ENCODE results near the gene NPS. TPM values are rescaled to one million over a fixed set of nuclear protein-coding genes. Genes with fewer than 3 reads are reported as not detected.

The NPS gene
- total RNA-seq, 1 donor from 2014 or later = not detected

GRCh38 chr10:127524908-127525665 is 24.0 kb upstream of the NPS start:
- TF ChIP-seq CTCF (IDR thresholded peaks at IDR 0.05; ENCODE audit: borderline replicate concordance) = no peak
- no peak for DNase-seq
- H3K4me1 ChIP-seq = peaks cover 19% of the 10 kb centered on the region
- intact Hi-C loops (cut with micrococcal nuclease) = no loop called here
- H3K9me3 ChIP-seq (replicated peaks) = peaks cover 5% of the 10 kb centered on the region
- no peaks in the 10 kb centered on the region for H3K36me3 ChIP-seq
- no peak overlapping the region for H3K27ac ChIP-seq (replicated peaks)
- peaks cover 5% of the 10 kb centered on the region for H3K27me3 ChIP-seq (ENCODE audit: low read depth)
- H3K4me3 ChIP-seq = no peak overlapping the region

- Histone ChIP-seq H3K4me3 (no peak overlapping the region), H3K9me3 (replicated peaks) (no peaks in the 10 kb centered on the region), H3K27ac (replicated peaks) (no peak overlapping the region), H3K4me1 (peaks cover 19% of the 10 kb centered on the region), H3K27me3 (ENCODE audit: low read depth) (peaks cover 6% of the 10 kb centered on the region), H3K36me3 (no peaks in the 10 kb centered on the region)
- TF ChIP-seq CTCF (IDR thresholded peaks at IDR 0.05; ENCODE audit: borderline replicate concordance) = no peak
- intact Hi-C loops (cut with micrococcal nuclease) = no loop called here
- no peak for DNase-seq
These were observed 23.4 kb upstream of the NPS start for GRCh38 chr10:127525686-127526085.

GRCh38 chr10:127526161-127526560 is 22.9 kb upstream of the NPS start:
- no peaks in the 10 kb centered on the region for H3K9me3 ChIP-seq (replicated peaks)
- TF ChIP-seq CTCF (IDR thresholded peaks at IDR 0.05; ENCODE audit: borderline replicate concordance) = no peak
- H3K36me3 ChIP-seq = no peaks in the 10 kb centered on the region
- no peak overlapping the region for H3K4me3 ChIP-seq
- H3K4me1 ChIP-seq = peaks cover 19% of the 10 kb centered on the region
- H3K27me3 ChIP-seq (ENCODE audit: low read depth) = peaks cover 6% of the 10 kb centered on the region
- intact Hi-C loops (cut with micrococcal nuclease) = no loop called here
- DNase-seq = no peak
- no peak overlapping the region for H3K27ac ChIP-seq (replicated peaks)

- no peaks in the 10 kb centered on the region for H3K9me3 ChIP-seq (replicated peaks)
- H3K27ac ChIP-seq (replicated peaks) = peak overlapping the region; percentile 70
- intact Hi-C loops (cut with micrococcal nuclease) = no loop called here
- no peak for TF ChIP-seq CTCF (IDR thresholded peaks at IDR 0.05; ENCODE audit: borderline replicate concordance)
- H3K27me3 ChIP-seq (ENCODE audit: low read depth) = peaks cover 6% of the 10 kb centered on the region
- DNase-seq = no peak
- peaks cover 19% of the 10 kb centered on the region for H3K4me1 ChIP-seq
- H3K36me3 ChIP-seq = no peaks in the 10 kb centered on the region
- no peak overlapping the region for H3K4me3 ChIP-seq
These were observed 21.8 kb upstream of the NPS start for GRCh38 chr10:127527320-127527719.

- no peaks in the 10 kb centered on the region for H3K9me3 ChIP-seq (replicated peaks)
- H3K27me3 ChIP-seq (ENCODE audit: low read depth) = peaks cover 6% of the 10 kb centered on the region
- no peak overlapping the region for H3K4me3 ChIP-seq
- peak overlapping the region; percentile 70 for H3K27ac ChIP-seq (replicated peaks)
- H3K4me1 ChIP-seq = peaks cover 19% of the 10 kb centered on the region
- peak; percentile 51 for DNase-seq
- intact Hi-C loops (cut with micrococcal nuclease) = no loop called here
- no peak for TF ChIP-seq CTCF (IDR thresholded peaks at IDR 0.05; ENCODE audit: borderline replicate concordance)
- H3K36me3 ChIP-seq = no peaks in the 10 kb centered on the region
These were observed 21.2 kb upstream of the NPS start for GRCh38 chr10:127527891-127528290.
